CD4-positive, alpha-beta T cell (primary cell): ENCODE results near the gene CLDN2. TPM values are rescaled to one million over a fixed set of nuclear protein-coding genes. Genes with fewer than 3 reads are reported as not detected.
A peak's percentile ranks its signal among the peaks of the same experiment; 100 is the strongest.

Source experiments
- ATAC-seq: fragments of 200-7000 bp; cut with Tn5 transposase; one replicate; pipeline ENCODE4 v1.10.0; 2022; ENCODE audit warnings: mild to moderate bottlenecking; ENCODE audit not compliant: poor library complexity
- CTCF ChIA-PET: fragments of 350-600 bp; sonication (Branson Sonifier 250); formaldehyde crosslinking; loops from one replicate; lab custom pipeline; 2021; ENCODE audit warnings: antibody characterized with exemption, inconsistent platforms; lab: Charles Lee
- POLR2A ChIA-PET: fragments of 350-600 bp; sonication (Branson Sonifier 250); formaldehyde crosslinking; loops from one replicate; lab custom pipeline; 2021; ENCODE audit warnings: antibody characterized with exemption, inconsistent platforms; lab: Charles Lee
- DNase-seq, 14 experiments: peaks; one replicate each; pipeline ENCODE4 v3.0.0-alpha.2; 2013 to 2020; ENCODE audit warnings: mixed read lengths in 2 of 14
- H3K27ac ChIP-seq, 2 donors: one replicate each; pipeline versions ENCODE4 v1.5.1 to v1.7.0; 2013; ENCODE audit warnings: low read length in 2 of 2, low read depth in 1 of 2, mild to moderate bottlenecking in 1 of 2
- H3K27me3 ChIP-seq, 2 experiments: 1 replicate in 1 of 2; 2 replicates in 1 of 2; pipeline versions ENCODE4 v1.6.1 to v1.7.0; 2013; ENCODE audit warnings: low read length in 2 of 2, control low read depth in 1 of 2, mild to moderate bottlenecking in 1 of 2, moderate library complexity in 1 of 2; ENCODE audit not compliant: insufficient read depth in 2 of 2, control insufficient read depth in 1 of 2
- H3K36me3 ChIP-seq: one replicate; pipeline ENCODE4 v1.6.1; 2013; ENCODE audit warnings: low read length, control low read depth; ENCODE audit not compliant: insufficient read depth
- H3K4me1 ChIP-seq: one replicate; pipeline ENCODE4 v1.6.1; 2013; ENCODE audit warnings: low read length, control low read depth; ENCODE audit not compliant: insufficient read depth
- H3K4me3 ChIP-seq: one replicate; pipeline ENCODE4 v1.5.1; 2013; ENCODE audit warnings: mild to moderate bottlenecking, low read length, moderate library complexity
- H3K9me3 ChIP-seq, 2 experiments: 1 replicate in 1 of 2; 2 replicates in 1 of 2; pipeline versions ENCODE4 v1.6.1 to v1.7.0; 2013; ENCODE audit warnings: low read length in 2 of 2, mild to moderate bottlenecking in 2 of 2, control low read depth in 1 of 2, moderate library complexity in 1 of 2; ENCODE audit not compliant: control insufficient read depth in 1 of 2, insufficient read depth in 1 of 2
- H3K27ac Mint-ChIP-seq: one replicate; pipeline ENCODE4 v1.8.0; 2020; ENCODE audit warnings: mixed read lengths
- H3K27me3 Mint-ChIP-seq: one replicate; pipeline ENCODE4 v1.8.0; 2021; ENCODE audit warnings: mixed read lengths
- H3K36me3 Mint-ChIP-seq: one replicate; pipeline ENCODE4 v1.8.0; 2021; ENCODE audit warnings: low read depth, mixed read lengths
- H3K4me1 Mint-ChIP-seq: one replicate; pipeline ENCODE4 v1.8.0; 2021; ENCODE audit warnings: low read depth, mixed read lengths
- H3K4me3 Mint-ChIP-seq: one replicate; pipeline ENCODE4 v1.8.0; 2020; ENCODE audit warnings: mild to moderate bottlenecking, mixed read lengths
- H3K9me3 Mint-ChIP-seq: one replicate; pipeline ENCODE4 v1.8.0; 2020; ENCODE audit warnings: mixed read lengths
- CTCF ChIP-seq: fragments of 200-600 bp; IDR thresholded peaks from one replicate; pipeline ENCODE4 v1.8.0; 2022; ENCODE audit warnings: antibody characterized with exemption, mild to moderate bottlenecking
- intact Hi-C, 2 experiments: fragments of 100-400 bp; cut with DNase I in 1 of 2; cut with micrococcal nuclease in 1 of 2; formaldehyde crosslinking; loops; one replicate each; pipeline versions ENCODE4 v1.15.1 to v1.9.0; 2023 to 2025; cut with DNase I, micrococcal nuclease
- total RNA-seq, 174 experiments: library from RNA in 2 of 174; stranded (reverse) in 2 of 174; gene quantifications; one replicate each; pipeline ENCODE4 v1.2.3 and lab custom pipeline; 2021 to 2026

Gene CLDN2
- total RNA-seq, 2 experiments from 2014 or later = not detected

- no peak overlapping the region for H3K4me3 Mint-ChIP-seq
- Histone ChIP-seq H3K9me3 (no peaks in the 10 kb centered on the region), H3K27me3 (peaks cover 0 to 3% of the 10 kb centered on the region in 2 experiments), H3K4me1 (no peaks in the 10 kb centered on the region), H3K4me3 (no peak overlapping the region), H3K27ac (no peak overlapping the region), H3K36me3 (no peaks in the 10 kb centered on the region)
- H3K27ac Mint-ChIP-seq = no peak overlapping the region
- DNase-seq = peak; percentile 12 to 67 (median 26)
- H3K36me3 Mint-ChIP-seq = no peaks in the 10 kb centered on the region
- ChIA-PET CTCF (interaction anchor here (0.9 to 2.4 kb wide), 8 partner anchors 9 to 95 kb away, joined by 3 to 10 read pairs (median 3); partner anchors contain the start of gene RIPPLY1), POLR2A (no interaction called here)
- H3K27me3 Mint-ChIP-seq = peaks cover 21% of the 10 kb centered on the region
- intact Hi-C loops = loop anchor here (2.0 to 10.0 kb wide), 3 partner anchors 58 to 1180 kb away; no protein-coding TSS in a partner anchor
- TF ChIP-seq CTCF = peak; percentile 54
- H3K9me3 Mint-ChIP-seq = no peaks in the 10 kb centered on the region
- ATAC-seq = peak; percentile 62
- H3K4me1 Mint-ChIP-seq = no peaks in the 10 kb centered on the region
Observed at GRCh38 chrX:106894392-106894909, 25.8 kb upstream of the CLDN2 start.

- no peaks in the 10 kb centered on the region for H3K36me3 Mint-ChIP-seq
- H3K27ac Mint-ChIP-seq = no peak overlapping the region
- H3K36me3 ChIP-seq = no peaks in the 10 kb centered on the region
- H3K4me1 ChIP-seq = no peaks in the 10 kb centered on the region
- POLR2A ChIA-PET = no interaction called here
- ATAC-seq (no peak), DNase-seq (no peak)
- TF ChIP-seq CTCF = no peak
- H3K9me3 ChIP-seq = no peaks in the 10 kb centered on the region
- CTCF ChIA-PET = interaction anchor here (1.0 to 2.4 kb wide), 6 partner anchors 8 to 94 kb away, joined by 3 to 10 read pairs (median 3); partner anchors contain the start of gene RIPPLY1
- intact Hi-C loops = loop anchor here (2.0 to 10.0 kb wide), 5 partner anchors 58 to 1180 kb away; partner anchors contain the start of genes NCBP2L (in 1 of the 2) and TSC22D3 (in 1 of the 2)
- H3K4me1 Mint-ChIP-seq = no peaks in the 10 kb centered on the region
- peaks cover 0 to 3% of the 10 kb centered on the region in 2 experiments for H3K27me3 ChIP-seq
- no peak overlapping the region for H3K4me3 ChIP-seq
- H3K27me3 Mint-ChIP-seq = peaks cover 21% of the 10 kb centered on the region
- no peaks in the 10 kb centered on the region for H3K9me3 Mint-ChIP-seq
- H3K4me3 Mint-ChIP-seq = no peak overlapping the region
- no peak overlapping the region for H3K27ac ChIP-seq
Observed at GRCh38 chrX:106894978-106895452, 25.2 kb upstream of the CLDN2 start.

GRCh38 chrX:106897259-106897658 lies 22.9 kb upstream of the CLDN2 start:
- H3K27ac Mint-ChIP-seq = no peak overlapping the region
- Histone ChIP-seq H3K4me3 (no peak overlapping the region), H3K27ac (no peak overlapping the region), H3K9me3 (no peaks in the 10 kb centered on the region), H3K4me1 (no peaks in the 10 kb centered on the region), H3K36me3 (no peaks in the 10 kb centered on the region), H3K27me3 (peaks cover 0 to 3% of the 10 kb centered on the region in 2 experiments)
- ChIA-PET POLR2A (no interaction called here), CTCF (no interaction called here)
- H3K4me3 Mint-ChIP-seq = no peak overlapping the region
- no peaks in the 10 kb centered on the region for H3K36me3 Mint-ChIP-seq
- no peak for TF ChIP-seq CTCF
- peaks cover 14% of the 10 kb centered on the region for H3K27me3 Mint-ChIP-seq
- intact Hi-C loops = loop anchor here (2.0 to 10.0 kb wide), 5 partner anchors 538 to 1178 kb away; partner anchors contain the start of genes NCBP2L (in 1 of the 2) and TSC22D3 (in 1 of the 2)
- no peak for DNase-seq
- no peaks in the 10 kb centered on the region for H3K4me1 Mint-ChIP-seq
- H3K9me3 Mint-ChIP-seq = no peaks in the 10 kb centered on the region
- no peak for ATAC-seq
